ENCODE measurements around the gene RSRC2.
"Not testable (repeated sequence)": the region's sequence is repeated elsewhere in the genome, so short reads cannot be mapped to it uniquely, and the experiment has no call there.

RSRC2 gene

GRCh38 chr12:122486805-122487426, 39.8 kb downstream of the RSRC2 start:
- no peak for TF ChIP-seq CTCF (IDR thresholded peaks at IDR 0.05; ENCODE audit: low read depth, low read length)
- DNase-seq (ENCODE audit: low read depth in 2 of 2): no peak

GRCh38 chr12:122486360-122486759, 40.4 kb downstream of the RSRC2 start:
- DNase-seq (ENCODE audit: low read depth in 2 of 2); H3K4me3 ChIP-seq (replicated peaks in 1 of 2; ENCODE audit: low read depth in 2 of 2, low read length in 2 of 2): not testable (repeated sequence)

More at GRCh38 chr12:122486805-122487426, 39.8 kb downstream of the RSRC2 start:
- H3K4me3 ChIP-seq (replicated peaks in 1 of 2; ENCODE audit: low read depth in 2 of 2, low read length in 2 of 2): no peak overlapping the region

- DNase-seq (ENCODE audit: low read depth in 2 of 2); H3K4me3 ChIP-seq (replicated peaks in 1 of 2; ENCODE audit: low read depth in 2 of 2, low read length in 2 of 2): not testable (repeated sequence)
Measured at GRCh38 chr12:122484385-122484784, 42.4 kb downstream of the RSRC2 start.

- no peak for DNase-seq (ENCODE audit: low read depth in 2 of 2)
- TF ChIP-seq CTCF (IDR thresholded peaks at IDR 0.05; ENCODE audit: low read depth, low read length): no peak
- H3K4me3 ChIP-seq (replicated peaks in 1 of 2; ENCODE audit: low read depth in 2 of 2, low read length in 2 of 2): no peak overlapping the region
Measured at GRCh38 chr12:122483969-122484368, 42.8 kb downstream of the RSRC2 start.

- TF ChIP-seq CTCF (IDR thresholded peaks at IDR 0.05; ENCODE audit: low read depth, low read length): no peak
- DNase-seq (ENCODE audit: low read depth in 2 of 2): no peak
- no peak overlapping the region for H3K4me3 ChIP-seq (replicated peaks in 1 of 2; ENCODE audit: low read depth in 2 of 2, low read length in 2 of 2)
Measured at GRCh38 chr12:122481861-122482260, 44.9 kb downstream of the RSRC2 start.

- H3K4me3 ChIP-seq (replicated peaks in 1 of 2; ENCODE audit: low read depth in 2 of 2, low read length in 2 of 2): no peak overlapping the region
- DNase-seq (ENCODE audit: low read depth in 2 of 2): no peak
- TF ChIP-seq CTCF (IDR thresholded peaks at IDR 0.05; ENCODE audit: low read depth, low read length): no peak
Measured at GRCh38 chr12:122480753-122481152, 46.0 kb downstream of the RSRC2 start.

GRCh38 chr12:122474324-122474716, 52.4 kb downstream of the RSRC2 start:
- TF ChIP-seq CTCF (IDR thresholded peaks at IDR 0.05; ENCODE audit: low read depth, low read length): no peak
- DNase-seq (ENCODE audit: low read depth in 2 of 2): no peak
- H3K4me3 ChIP-seq (replicated peaks in 1 of 2; ENCODE audit: low read depth in 2 of 2, low read length in 2 of 2): no peak overlapping the region
